Left lung (tissue), 10 donors: ENCODE data around the gene TMEM51. TPM values are rescaled to one million over a fixed set of nuclear protein-coding genes. Genes with fewer than 3 reads are reported as not detected.
"Not testable (repeated sequence)": the region's sequence is repeated elsewhere in the genome, so short reads cannot be mapped to it uniquely, and the experiment has no call there.

ENCODE experiments used
- ATAC-seq: fragments of 200-7000 bp; cut with Tn5 transposase; one replicate; pipeline ENCODE4 v1.9.1; 2020; ENCODE audit warnings: moderate library complexity
- DNase-seq, 4 donors: peaks; one replicate each; pipeline ENCODE4 v3.0.0-alpha.2; 2013 to 2020
- H3K27ac ChIP-seq, 2 donors: fragments of 200-600 bp; sonication (generic) in 1 of 2; one replicate each; pipeline versions ENCODE4 v1.5.0 to v1.8.0; 2020 to 2021
- H3K27me3 ChIP-seq, 2 donors: fragments of 200-600 bp; sonication (generic) in 1 of 2; one replicate each; pipeline versions ENCODE4 v1.5.0 to v1.8.0; 2020 to 2021
- H3K36me3 ChIP-seq, 2 donors: fragments of 200-600 bp; sonication (generic) in 1 of 2; one replicate each; pipeline versions ENCODE4 v1.5.0 to v1.8.0; 2020 to 2021
- H3K4me1 ChIP-seq, 2 donors: fragments of 200-600 bp; one replicate each; pipeline ENCODE4 v1.8.0; 2021
- H3K4me3 ChIP-seq, 2 donors: fragments of 200-600 bp; sonication (generic) in 1 of 2; one replicate each; pipeline versions ENCODE4 v1.5.0 to v1.8.0; 2020 to 2021; ENCODE audit warnings: mild to moderate bottlenecking in 1 of 2
- H3K9me3 ChIP-seq, 2 donors: fragments of 200-600 bp; sonication (generic) in 1 of 2; one replicate each; pipeline versions ENCODE4 v1.5.0 to v1.8.0; 2020 to 2021
- CTCF ChIP-seq, 2 donors: fragments of 200-600 bp; sonication (generic) in 1 of 2; IDR thresholded peaks; one replicate each; pipeline versions ENCODE4 v1.5.0 to v1.8.0; 2021; ENCODE audit warnings: antibody characterized with exemption in 2 of 2
- intact Hi-C, 2 donors: fragments of 100-400 bp; cut with DNase I; formaldehyde crosslinking; loops; one replicate each; pipeline versions ENCODE4 v1.11.2 to v1.14.2; 2022
- polyA plus RNA-seq, 6 donors: library from polyadenylated mRNA; unstranded; fragments of 120-200 nt; gene quantifications; one replicate each; pipeline ENCODE4 v1.2.1, GENCODE V29; 2013; ENCODE audit not compliant: insufficient read length in 6 of 6
- total RNA-seq, 2 donors: library from RNA; stranded (reverse); fragmentation: NEBNext Ultra II Directional; extraction: Animal tissue kit (Norgen Biotek cat#: 25700); gene quantifications; one replicate each; pipeline ENCODE4 v1.2.1, GENCODE V29; 2021
- donor health status: DM: no; HTN: yes; CAD: no.
- donor health status: DM: no; HTN: no; CAD: no.

Gene TMEM51
- total and polyA plus RNA-seq, 8 donors: 10.6 to 17.9 (median 15.7) TPM

- H3K4me3 ChIP-seq: no peak overlapping the region
- ATAC-seq (no peak), DNase-seq (no peak)
- no peaks in the 10 kb centered on the region for H3K27me3 ChIP-seq
- H3K27ac ChIP-seq: peak overlapping the region in 1 of 2 donors; percentile 37
- H3K9me3 ChIP-seq: no peaks in the 10 kb centered on the region
- no peaks in the 10 kb centered on the region for H3K36me3 ChIP-seq
- intact Hi-C loops: no loop called here
- TF ChIP-seq CTCF (IDR thresholded peaks at IDR 0.05): no peak
- peaks cover 0 to 32% of the 10 kb centered on the region in 2 donors for H3K4me1 ChIP-seq
Measured at GRCh38 chr1:15171271-15171908, 17.8 kb downstream of the TMEM51 start.

- peak; percentile 14 for ATAC-seq
- H3K27me3 ChIP-seq: no peaks in the 10 kb centered on the region
- no peak for TF ChIP-seq CTCF (IDR thresholded peaks at IDR 0.05)
- H3K4me3 ChIP-seq: no peak overlapping the region
- H3K9me3 ChIP-seq: no peaks in the 10 kb centered on the region
- H3K4me1 ChIP-seq: peaks cover 2 to 42% of the 10 kb centered on the region in 2 donors
- no peak for DNase-seq
- H3K27ac ChIP-seq: peak overlapping the region in 1 of 2 donors; percentile 37
- intact Hi-C loops: no loop called here
- no peaks in the 10 kb centered on the region for H3K36me3 ChIP-seq
Measured at GRCh38 chr1:15172405-15173259, 19.1 kb downstream of the TMEM51 start.

- intact Hi-C loops: no loop called here
Measured at GRCh38 chr1:15173863-15174614, 20.5 kb downstream of the TMEM51 start.

GRCh38 chr1:15174615-15174983, 21.1 kb downstream of the TMEM51 start:
- intact Hi-C loops: no loop called here
- H3K36me3 ChIP-seq: no peaks in the 10 kb centered on the region
- no peak overlapping the region for H3K27ac ChIP-seq
- TF ChIP-seq CTCF (IDR thresholded peaks at IDR 0.05): no peak
- peaks cover 13 to 46% of the 10 kb centered on the region in 2 donors for H3K4me1 ChIP-seq
- DNase-seq (no peak), ATAC-seq (no peak)
- no peaks in the 10 kb centered on the region for H3K27me3 ChIP-seq
- no peak overlapping the region for H3K4me3 ChIP-seq
- no peaks in the 10 kb centered on the region for H3K9me3 ChIP-seq

More at GRCh38 chr1:15173863-15174614, 20.5 kb downstream of the TMEM51 start:
- no peak overlapping the region for H3K4me3 ChIP-seq
- no peaks in the 10 kb centered on the region for H3K36me3 ChIP-seq
- H3K9me3 ChIP-seq: no peaks in the 10 kb centered on the region
- peaks cover 12 to 42% of the 10 kb centered on the region in 2 donors for H3K4me1 ChIP-seq
- DNase-seq: no peak
- H3K27me3 ChIP-seq: no peaks in the 10 kb centered on the region
- no peak for TF ChIP-seq CTCF (IDR thresholded peaks at IDR 0.05)
- H3K27ac ChIP-seq: no peak overlapping the region
- peak; percentile 67 for ATAC-seq

GRCh38 chr1:15175324-15176094, 22.0 kb downstream of the TMEM51 start:
- H3K4me3 ChIP-seq: not testable (repeated sequence)

More at GRCh38 chr1:15175324-15176094, 22.0 kb downstream of the TMEM51 start:
- H3K9me3 ChIP-seq, H3K36me3 ChIP-seq, H3K27ac ChIP-seq, ATAC-seq, intact Hi-C loops, H3K27me3 ChIP-seq, DNase-seq: not testable (repeated sequence)
- peaks cover 13 to 54% of the 10 kb centered on the region in 2 donors for H3K4me1 ChIP-seq
